ENCODE measurements around the gene NUP133. TPM values are rescaled to one million over a fixed set of nuclear protein-coding genes. Genes with fewer than 3 reads are reported as not detected.

Gene NUP133
- total RNA-seq, 1 donor from 2014 or later: 66.1 TPM

- peaks cover 8% of the 10 kb centered on the region for H3K36me3 Mint-ChIP-seq (ENCODE audit: low read depth)
- no peak for DNase-seq (ENCODE audit: low read depth, low spot score)
- no peaks in the 10 kb centered on the region for H3K4me1 Mint-ChIP-seq
- no peaks in the 10 kb centered on the region for H3K27me3 Mint-ChIP-seq (ENCODE audit: low read depth)
- H3K27ac Mint-ChIP-seq (ENCODE audit: unreplicated experiment): no peak overlapping the region
- H3K4me3 Mint-ChIP-seq: no peak overlapping the region
- no peaks in the 10 kb centered on the region for H3K9me3 Mint-ChIP-seq
- TF ChIP-seq CTCF (conservative IDR thresholded peaks at IDR 0.05): no peak
Observed at GRCh38 chr1:229448845-229449244, 59.3 kb downstream of the NUP133 start.

GRCh38 chr1:229448354-229448753 is 59.8 kb downstream of the NUP133 start:
- Mint-ChIP-seq H3K4me3 (no peak overlapping the region), H3K9me3 (no peaks in the 10 kb centered on the region), H3K36me3 (ENCODE audit: low read depth) (peaks cover 8% of the 10 kb centered on the region), H3K4me1 (no peaks in the 10 kb centered on the region), H3K27ac (ENCODE audit: unreplicated experiment) (no peak overlapping the region), H3K27me3 (ENCODE audit: low read depth) (no peaks in the 10 kb centered on the region)
- no peak for DNase-seq (ENCODE audit: low read depth, low spot score)
- no peak for TF ChIP-seq CTCF (conservative IDR thresholded peaks at IDR 0.05)

- no peaks in the 10 kb centered on the region for H3K9me3 Mint-ChIP-seq
- H3K4me1 Mint-ChIP-seq: no peaks in the 10 kb centered on the region
- DNase-seq (ENCODE audit: low read depth, low spot score): no peak
- H3K27me3 Mint-ChIP-seq (ENCODE audit: low read depth): no peaks in the 10 kb centered on the region
- no peak overlapping the region for H3K4me3 Mint-ChIP-seq
- TF ChIP-seq CTCF (conservative IDR thresholded peaks at IDR 0.05): no peak
- H3K36me3 Mint-ChIP-seq (ENCODE audit: low read depth): peaks cover 8% of the 10 kb centered on the region
- no peak overlapping the region for H3K27ac Mint-ChIP-seq (ENCODE audit: unreplicated experiment)
Observed at GRCh38 chr1:229447809-229448252, 60.3 kb downstream of the NUP133 start.

- no peaks in the 10 kb centered on the region for H3K9me3 Mint-ChIP-seq
- peaks cover 8% of the 10 kb centered on the region for H3K36me3 Mint-ChIP-seq (ENCODE audit: low read depth)
- DNase-seq (ENCODE audit: low read depth, low spot score): no peak
- H3K4me3 Mint-ChIP-seq: no peak overlapping the region
- no peaks in the 10 kb centered on the region for H3K27me3 Mint-ChIP-seq (ENCODE audit: low read depth)
- TF ChIP-seq CTCF (conservative IDR thresholded peaks at IDR 0.05): no peak
- no peaks in the 10 kb centered on the region for H3K4me1 Mint-ChIP-seq
- no peak overlapping the region for H3K27ac Mint-ChIP-seq (ENCODE audit: unreplicated experiment)
Observed at GRCh38 chr1:229445828-229446227, 62.3 kb downstream of the NUP133 start.

- H3K27ac Mint-ChIP-seq (ENCODE audit: unreplicated experiment): no peak overlapping the region
- no peak for DNase-seq (ENCODE audit: low read depth, low spot score)
- H3K27me3 Mint-ChIP-seq (ENCODE audit: low read depth): peaks cover 16% of the 10 kb centered on the region
- H3K9me3 Mint-ChIP-seq: no peaks in the 10 kb centered on the region
- no peak overlapping the region for H3K4me3 Mint-ChIP-seq
- H3K4me1 Mint-ChIP-seq: no peaks in the 10 kb centered on the region
- H3K36me3 Mint-ChIP-seq (ENCODE audit: low read depth): peaks cover 4% of the 10 kb centered on the region
- TF ChIP-seq CTCF (conservative IDR thresholded peaks at IDR 0.05): no peak
Observed at GRCh38 chr1:229440851-229441537, 67.1 kb downstream of the NUP133 start.

All from neural crest cell (in vitro differentiated cells).